IMR-90 (cell line): ENCODE data around the gene PSMC4. TPM values are rescaled to one million over a fixed set of nuclear protein-coding genes. Genes with fewer than 3 reads are reported as not detected.

Source experiments
- ATAC-seq: fragments of 200-7000 bp; cut with Tn5 transposase; 2 replicates; pipeline ENCODE4 v1.9.1; 2020; ENCODE audit warnings: low read depth, mild to moderate bottlenecking, moderate library complexity
- BruUV-seq: library from RNA; stranded (reverse); fragments of 400-500 nt; replicated peaks from 2 replicates; lab custom pipeline; 2021; lab: Mats Ljungman, UMichigan
- CTCF ChIA-PET: fragments of 300-600 bp; formaldehyde crosslinking; extraction: SDS; loops from one replicate; lab custom pipeline; 2021; ENCODE audit warnings: antibody characterized with exemption; lab: Yijun Ruan, JAX
- POLR2A ChIA-PET: fragments of 300-600 bp; sonication (Branson Sonifier 250); formaldehyde crosslinking; loops from one replicate; lab custom pipeline; 2022; ENCODE audit warnings: antibody characterized with exemption; ENCODE audit not compliant: unreplicated experiment; lab: Charles Lee
- DNase-seq: peaks from one replicate; pipeline ENCODE4 v3.0.0; 2013
- H2AFZ ChIP-seq: replicated peaks from 2 replicates; pipeline ENCODE3; 2013; ENCODE audit warnings: low read length, mild to moderate bottlenecking; ENCODE audit not compliant: poor library complexity
- H2AK5ac ChIP-seq: 2 replicates; pipeline ENCODE4 v1.6.1; 2013; ENCODE audit warnings: low read depth, low read length, inconsistent platforms
- H2AK9ac ChIP-seq: replicated peaks from 2 replicates; pipeline ENCODE3; 2013; ENCODE audit warnings: mild to moderate bottlenecking, low read depth, low read length, moderate library complexity; ENCODE audit not compliant: poor library complexity
- H2BK120ac ChIP-seq: 2 replicates; pipeline ENCODE4 v1.6.1; 2013; ENCODE audit warnings: low read depth, low read length, inconsistent platforms
- H2BK15ac ChIP-seq: 3 replicates; pipeline ENCODE4 v1.6.1; 2013; ENCODE audit warnings: low read depth, low read length, inconsistent platforms
- H2BK20ac ChIP-seq: 2 replicates; pipeline ENCODE4 v1.6.1; 2013; ENCODE audit warnings: low read depth, mild to moderate bottlenecking, inconsistent platforms, low read length, moderate library complexity
- H2BK5ac ChIP-seq: 2 replicates; pipeline ENCODE4 v1.6.1; 2013; ENCODE audit warnings: mild to moderate bottlenecking, low read depth, low read length, inconsistent platforms; ENCODE audit not compliant: poor library complexity, severe bottlenecking
- H3K14ac ChIP-seq: replicated peaks from 2 replicates; pipeline ENCODE4 v1.6.1; 2013; ENCODE audit warnings: low read depth, low read length, inconsistent platforms
- H3K18ac ChIP-seq: 2 replicates; pipeline ENCODE4 v1.6.1; 2013; ENCODE audit warnings: low read depth, low read length, control low read depth
- H3K23ac ChIP-seq: 2 replicates; pipeline ENCODE4 v1.6.1; 2013; ENCODE audit warnings: low read depth, low read length, inconsistent platforms
- H3K27ac ChIP-seq: 2 replicates; pipeline ENCODE4 v1.5.1; 2013; ENCODE audit warnings: mild to moderate bottlenecking, control low read depth, low read length; ENCODE audit not compliant: insufficient read depth
- H3K27me3 ChIP-seq: 2 replicates; pipeline ENCODE4 v1.6.1; 2013; ENCODE audit warnings: low read length; ENCODE audit not compliant: control insufficient read depth, insufficient read depth
- H3K36me3 ChIP-seq: 2 replicates; pipeline ENCODE4 v1.6.1; 2013; ENCODE audit warnings: low read length, mixed read lengths; ENCODE audit not compliant: control insufficient read depth, insufficient read depth
- H3K4ac ChIP-seq: 2 replicates; pipeline ENCODE4 v1.6.1; 2013; ENCODE audit warnings: low read depth, low read length, inconsistent platforms
- H3K4me1 ChIP-seq: 2 replicates; pipeline ENCODE4 v1.6.1; 2013; ENCODE audit warnings: low read length, mixed read lengths; ENCODE audit not compliant: control insufficient read depth, insufficient read depth
- H3K4me2 ChIP-seq: 2 replicates; pipeline ENCODE4 v1.6.1; 2013; ENCODE audit warnings: low read depth, mild to moderate bottlenecking, control low read depth, low read length, moderate library complexity
- H3K4me3 ChIP-seq: 2 replicates; pipeline ENCODE4 v1.5.1; 2013; ENCODE audit warnings: low read depth, mild to moderate bottlenecking, control low read depth, low read length, moderate library complexity; ENCODE audit not compliant: insufficient read depth
- H3K56ac ChIP-seq: 2 replicates; pipeline ENCODE4 v1.6.1; 2013; ENCODE audit warnings: low read length, inconsistent platforms; ENCODE audit not compliant: insufficient read depth; ENCODE audit errors: extremely low read depth
- H3K79me1 ChIP-seq, 2 experiments: 2 replicates each; pipeline ENCODE4 v1.6.1; 2013; ENCODE audit warnings: low read length in 2 of 2, inconsistent platforms in 1 of 2, low read depth in 1 of 2
- H3K9ac ChIP-seq: 2 replicates; pipeline ENCODE4 v1.6.1; 2013; ENCODE audit warnings: low read depth, low read length, control low read depth
- H3K9me1 ChIP-seq: 2 replicates; pipeline ENCODE4 v1.6.1; 2013; ENCODE audit warnings: low read length, inconsistent platforms; ENCODE audit not compliant: insufficient read depth
- H3K9me3 ChIP-seq: 2 replicates; pipeline ENCODE4 v1.6.1; 2013; ENCODE audit warnings: low read length; ENCODE audit not compliant: control insufficient read depth, insufficient read depth
- H4K20me1 ChIP-seq: 2 replicates; pipeline ENCODE4 v1.6.1; 2013; ENCODE audit warnings: low read length, inconsistent platforms; ENCODE audit not compliant: insufficient read depth
- H4K5ac ChIP-seq: 2 replicates; pipeline ENCODE4 v1.6.1; 2013; ENCODE audit warnings: mild to moderate bottlenecking, low read depth, low read length, control low read depth
- H4K8ac ChIP-seq, 2 experiments: 2 replicates each; pipeline ENCODE4 v1.6.1; 2013; ENCODE audit warnings: low read depth in 2 of 2, low read length in 2 of 2, control low read depth in 1 of 2, inconsistent platforms in 1 of 2
- H4K91ac ChIP-seq: 2 replicates; pipeline ENCODE4 v1.6.1; 2013; ENCODE audit warnings: low read depth, low read length, inconsistent platforms; ENCODE audit not compliant: insufficient read depth
- FOS ChIP-seq: fragments of 150-350 bp; IDR thresholded peaks from 2 replicates; pipeline ENCODE4 v1.6.1; 2016; ENCODE audit warnings: low read depth, low read length
- NFE2L2 ChIP-seq: fragments of 150-350 bp; IDR thresholded peaks from 2 replicates; pipeline ENCODE4 v1.6.1; 2016; ENCODE audit warnings: low read depth, mild to moderate bottlenecking, low read length
- WGBS, 2 experiments: methylation state at CpG; one replicate each; pipeline versions ENCODE4 v1.1.5 to v1.1.7; 2013; ENCODE audit warnings: missing lambda C conversion rate in 2 of 2; ENCODE audit not compliant: insufficient read length in 1 of 2; ENCODE audit errors: extremely low coverage in 2 of 2; 5-methylcytosine and 5-hydroxymethylcytosine counted together
- dilution Hi-C: fragments of 300-500 bp; cut with HindIII; formaldehyde crosslinking; loops from one replicate; pipeline ENCODE4 v1.14.3; 2018; ENCODE audit warnings: low sequenced_read_pairs; ENCODE audit not compliant: unreplicated experiment
- in situ Hi-C: fragments of 300-500 bp; cut with MboI; formaldehyde crosslinking; loops from 3 replicates; pipeline ENCODE4 v1.14.3; 2019; ENCODE audit warnings: low sequenced_read_pairs, inconsistent platforms, mixed read lengths
- intact Hi-C: fragments of 100-400 bp; cut with micrococcal nuclease; formaldehyde crosslinking; loops from 2 replicates; pipeline ENCODE4 v1.10.0; 2022
- polyA plus RNA-seq, 3 experiments: library from polyadenylated mRNA; depleted of rRNA; stranded (reverse); fragments of >200 nt; gene quantifications; 2 replicates each; pipeline ENCODE4 v1.2.3, GENCODE V29; 2012; ENCODE audit warnings: low replicate concordance in 1 of 3
- total RNA-seq: library from RNA; depleted of rRNA; stranded (reverse); fragments of >200 nt; gene quantifications from 2 replicates; pipeline ENCODE4 v1.2.3, GENCODE V29; 2012

The PSMC4 gene
- total and polyA plus RNA-seq, 2 of the 4 experiments (the other 2 are of a cell fraction): 148 to 216 TPM

DNA sequence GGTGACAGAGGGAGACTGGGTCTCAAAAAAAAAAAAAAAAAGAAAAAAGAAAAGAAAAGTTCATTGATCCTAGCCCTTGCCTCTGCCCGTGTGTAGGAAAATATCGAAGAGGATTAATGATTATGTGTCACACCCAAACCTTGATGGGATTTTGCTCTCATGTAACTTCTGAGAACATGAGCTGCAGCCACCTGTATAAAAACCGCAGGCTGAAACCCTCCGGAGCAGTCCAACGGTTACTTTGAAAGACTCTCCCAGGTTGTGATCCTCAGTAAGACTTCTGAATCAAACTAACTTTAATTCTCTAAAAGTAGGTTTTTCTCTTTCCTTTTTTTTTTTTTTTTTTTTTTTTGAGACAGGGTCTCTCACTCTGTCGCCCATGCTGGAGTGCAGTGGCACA lies 4.3 kb upstream of the PSMC4 start:
- Histone ChIP-seq H3K27ac (no peak overlapping the region), H3K4me2 (no peak overlapping the region), H3K9me3 (no peaks in the 10 kb centered on the region), H4K8ac (no peak overlapping the region), H2BK5ac (no peak overlapping the region), H4K5ac (no peak overlapping the region), H4K20me1 (no peaks in the 10 kb centered on the region), H2AK5ac (no peak overlapping the region), H3K27me3 (no peaks in the 10 kb centered on the region), H3K14ac (no peak overlapping the region), H3K9ac (no peak overlapping the region), H3K4me1 (peaks cover 2% of the 10 kb centered on the region; the same call in 1 of the 2 replicates), H3K18ac (no peak overlapping the region), H3K4me3 (no peak overlapping the region), H3K9me1 (no peaks in the 10 kb centered on the region), H3K36me3 (no peaks in the 10 kb centered on the region), H3K23ac (no peak overlapping the region), H3K56ac (no peak overlapping the region), H2BK15ac (no peak overlapping the region), H2AFZ (no peak overlapping the region), H2BK20ac (no peak overlapping the region), H4K91ac (no peak overlapping the region), H3K4ac (no peak overlapping the region), H2AK9ac (no peak overlapping the region), H3K79me1 (peaks cover 6 to 12% of the 10 kb centered on the region in 2 experiments), H2BK120ac (no peak overlapping the region)
- in situ Hi-C loops (loop anchor here (5.0 kb wide), 1 partner anchor 174 kb away; no protein-coding TSS in a partner anchor), dilution Hi-C loops (no loop called here), intact Hi-C loops (no loop called here)
- DNase-seq (no peak), ATAC-seq (no peak)
- BruUV-seq: no TSS peak
- CTCF ChIA-PET: no interaction called here
- WGBS, 2 experiments: 90% methylated on average over 2 of the region's 6 CpGs; no CpG with 5 or more reads in 1 of the 2 experiments
- POLR2A ChIA-PET: no interaction called here
- no peak for TF ChIP-seq FOS
- no peak for TF ChIP-seq NFE2L2
